ACC112 (cell line): ENCODE data around the gene BLOC1S2.

Source experiments
- H2AFZ ChIP-seq: fragments of 200-600 bp; sonication (generic); one replicate; pipeline ENCODE4 v1.6.0; 2017; ENCODE audit warnings: antibody characterized with exemption, low read length; ENCODE audit not compliant: unreplicated experiment
- H3K27ac ChIP-seq: fragments of 200-600 bp; sonication (generic); 2 replicates; pipeline ENCODE4 v1.5.1; 2014; ENCODE audit warnings: low read depth, mild to moderate bottlenecking, antibody characterized with exemption, low read length, moderate library complexity
- H3K27me3 ChIP-seq: fragments of 200-600 bp; sonication (generic); 2 replicates; pipeline ENCODE4 v1.6.1; 2014; ENCODE audit warnings: mild to moderate bottlenecking, antibody characterized with exemption, low read length, moderate library complexity, mixed read lengths; ENCODE audit not compliant: insufficient read depth
- H3K36me3 ChIP-seq: fragments of 200-600 bp; sonication (generic); 2 replicates; pipeline ENCODE4 v1.6.1; 2016; ENCODE audit warnings: mild to moderate bottlenecking, antibody characterized with exemption, low read length, moderate library complexity, mixed read lengths; ENCODE audit not compliant: insufficient read depth
- H3K4me1 ChIP-seq: fragments of 200-600 bp; sonication (generic); one replicate; pipeline ENCODE4 v1.6.1; 2016; ENCODE audit warnings: low read length, mixed read lengths; ENCODE audit not compliant: insufficient read depth, unreplicated experiment, control insufficient read depth
- H3K4me3 ChIP-seq: fragments of 200-600 bp; sonication (generic); 2 replicates; pipeline ENCODE4 v1.5.1; 2014; ENCODE audit warnings: mild to moderate bottlenecking, low read depth, low read length
- H3K79me2 ChIP-seq: fragments of 200-600 bp; sonication (generic); one replicate; pipeline ENCODE4 v1.6.0; 2016; ENCODE audit warnings: low read length; ENCODE audit not compliant: control insufficient read depth, unreplicated experiment, insufficient read depth

The BLOC1S2 gene

GRCh38 chr10:100253041-100253440, 33.4 kb downstream of the BLOC1S2 start:
- Histone ChIP-seq H2AFZ (no peak overlapping the region), H3K79me2 (no peaks in the 10 kb centered on the region), H3K27ac (no peak overlapping the region), H3K4me3 (no peak overlapping the region), H3K27me3 (no peaks in the 10 kb centered on the region), H3K36me3 (peaks cover 14% of the 10 kb centered on the region), H3K4me1 (no peaks in the 10 kb centered on the region)

DNA sequence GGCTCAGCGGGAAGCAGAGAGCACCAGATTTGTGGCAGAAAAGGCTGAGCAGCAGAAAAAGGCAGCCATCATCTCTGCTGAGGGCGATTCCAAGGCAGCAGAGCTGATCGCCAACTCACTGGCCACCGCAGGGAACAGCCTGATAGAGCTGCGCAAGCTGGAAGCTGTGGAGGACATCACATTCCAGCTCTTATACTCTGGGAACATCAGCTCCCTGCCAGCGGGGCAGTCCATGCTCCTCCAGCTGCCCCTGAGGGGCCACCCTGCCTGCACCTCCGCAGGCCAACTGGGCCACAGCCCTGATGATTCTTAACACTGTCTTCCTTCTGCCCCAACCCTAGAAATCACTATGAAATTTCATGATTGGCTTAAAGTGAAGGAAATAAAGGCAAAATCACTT, 37.7 kb downstream of the BLOC1S2 start:
- H3K4me1 ChIP-seq = no peaks in the 10 kb centered on the region
- no peaks in the 10 kb centered on the region for H3K27me3 ChIP-seq
- H2AFZ ChIP-seq = no peak overlapping the region
- H3K4me3 ChIP-seq = no peak overlapping the region
- H3K27ac ChIP-seq = no peak overlapping the region
- no peaks in the 10 kb centered on the region for H3K79me2 ChIP-seq
- peaks cover 10% of the 10 kb centered on the region for H3K36me3 ChIP-seq

DNA sequence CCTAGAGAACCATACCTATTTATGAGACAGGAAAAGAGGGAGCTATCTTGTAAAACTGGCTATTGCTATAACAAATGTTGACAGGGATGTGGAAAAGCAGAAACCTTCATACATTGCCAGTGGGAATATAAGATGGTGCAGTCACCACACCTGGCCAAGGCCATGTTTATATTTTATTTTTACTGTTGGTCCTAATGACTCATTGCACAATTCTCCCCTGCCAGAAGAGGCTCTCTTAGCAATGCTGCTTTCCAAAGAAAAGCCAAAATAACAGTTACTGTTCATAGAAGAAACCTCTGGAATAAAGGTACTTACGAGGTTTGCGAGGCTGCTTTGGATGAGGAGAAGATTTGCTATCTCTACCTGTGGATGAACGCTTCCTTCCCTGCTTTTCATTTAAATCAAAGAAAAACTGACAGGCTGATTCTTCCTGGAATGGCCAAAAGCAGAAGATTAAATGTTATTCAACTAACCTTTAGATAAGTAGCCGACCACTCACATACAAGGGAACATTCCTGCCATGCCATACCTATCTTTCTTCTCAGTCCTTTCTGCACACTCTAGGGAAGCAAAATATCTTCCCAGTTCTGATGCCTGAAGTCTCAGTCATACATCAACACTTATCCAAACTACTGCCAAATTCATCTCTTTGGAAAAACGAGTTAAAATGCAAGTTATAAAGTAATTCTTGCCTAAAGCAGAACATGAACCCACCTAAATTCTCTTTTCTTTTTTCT, 40.8 kb downstream of the BLOC1S2 start:
- Histone ChIP-seq H3K4me3 (no peak overlapping the region), H3K79me2 (no peaks in the 10 kb centered on the region), H3K36me3 (peaks cover 10% of the 10 kb centered on the region), H3K27ac (no peak overlapping the region), H3K4me1 (no peaks in the 10 kb centered on the region), H2AFZ (no peak overlapping the region), H3K27me3 (no peaks in the 10 kb centered on the region)

GRCh38 chr10:100239851-100240250, 46.6 kb downstream of the BLOC1S2 start:
- peaks cover 14% of the 10 kb centered on the region for H3K36me3 ChIP-seq
- no peak overlapping the region for H3K4me3 ChIP-seq

GRCh38 chr10:100238429-100238828, 48.1 kb downstream of the BLOC1S2 start:
- H3K79me2 ChIP-seq = no peaks in the 10 kb centered on the region
- H2AFZ ChIP-seq = no peak overlapping the region
- H3K4me3 ChIP-seq = no peak overlapping the region
- peaks cover 14% of the 10 kb centered on the region for H3K36me3 ChIP-seq
- H3K27me3 ChIP-seq = no peaks in the 10 kb centered on the region
- H3K4me1 ChIP-seq = no peaks in the 10 kb centered on the region
- no peak overlapping the region for H3K27ac ChIP-seq

More at GRCh38 chr10:100239851-100240250, 46.6 kb downstream of the BLOC1S2 start:
- Histone ChIP-seq H3K27me3 (no peaks in the 10 kb centered on the region), H3K4me1 (no peaks in the 10 kb centered on the region), H3K27ac (no peak overlapping the region), H3K79me2 (no peaks in the 10 kb centered on the region), H2AFZ (no peak overlapping the region)

- Histone ChIP-seq H3K79me2 (peaks cover 20% of the 10 kb centered on the region), H3K27ac (no peak overlapping the region), H3K36me3 (peaks cover 7% of the 10 kb centered on the region; the same call in 1 of the 2 replicates), H3K4me3 (no peak overlapping the region), H3K27me3 (no peaks in the 10 kb centered on the region), H2AFZ (no peak overlapping the region), H3K4me1 (peaks cover 7% of the 10 kb centered on the region)
Observed at GRCh38 chr10:100232101-100232500, 54.4 kb downstream of the BLOC1S2 start.

DNA sequence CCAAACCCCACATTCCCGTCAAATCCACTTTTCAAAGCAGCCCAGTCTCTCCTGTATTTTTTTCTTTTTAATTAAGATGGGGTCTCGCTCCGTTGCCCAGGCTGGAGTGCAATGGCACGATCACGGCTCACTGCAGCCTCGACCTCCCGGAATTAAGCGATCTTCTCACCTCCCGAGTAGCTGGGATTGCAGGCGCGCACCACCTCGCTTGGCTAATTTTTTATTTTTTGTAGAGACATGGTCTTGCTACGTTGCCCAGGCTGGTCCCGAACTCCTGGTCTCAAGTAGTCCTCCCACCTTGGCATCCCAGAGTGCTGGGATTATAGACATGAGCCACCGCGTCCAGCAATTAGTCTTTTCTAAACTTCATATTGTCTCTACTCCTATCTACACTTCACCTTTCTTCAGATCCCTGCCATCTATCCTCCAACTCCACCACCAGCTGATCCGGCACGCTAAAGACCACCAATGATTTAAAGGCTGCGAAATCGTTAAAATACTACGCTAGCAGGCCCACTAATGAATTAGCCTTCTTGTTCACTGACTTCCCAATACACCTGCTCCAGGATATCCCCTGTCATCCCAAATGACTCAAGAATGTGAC, 56.6 kb downstream of the BLOC1S2 start:
- peak overlapping the region; percentile 87 for H3K4me3 ChIP-seq

GRCh38 chr10:100223879-100224278, 62.6 kb downstream of the BLOC1S2 start:
- Histone ChIP-seq H3K4me3 (no peak overlapping the region), H2AFZ (no peak overlapping the region), H3K36me3 (peaks cover 17% of the 10 kb centered on the region; the same call in 1 of the 2 replicates), H3K4me1 (peaks cover 4% of the 10 kb centered on the region), H3K79me2 (peaks cover 28% of the 10 kb centered on the region), H3K27me3 (no peaks in the 10 kb centered on the region), H3K27ac (no peak overlapping the region)

More for the DNA sequence above, 56.6 kb downstream of the BLOC1S2 start:
- Histone ChIP-seq H3K27me3 (no peaks in the 10 kb centered on the region), H3K79me2 (peaks cover 31% of the 10 kb centered on the region), H3K4me1 (peaks cover 7% of the 10 kb centered on the region), H3K27ac (peak overlapping the region; percentile 26; the same call in 1 of the 2 replicates), H2AFZ (peak overlapping the region; percentile 82), H3K36me3 (0 out of 2 replicates have a peak, but pooled peaks cover 4% of the 10 kb centered on the region)
